BLaER1 treated with 17β-estradiol and CSF1 and Interleukin-3, amounts not matched to agents 10 nM and 100 nM (cell line): ENCODE measurements around the gene IMMP2L.

Experiments used
- H3K27ac ChIP-seq, 11 experiments: shearing (Covaris generic); formaldehyde crosslinking; 2 replicates each; pipeline ENCODE4 v1.8.1; 2022
- H3K27me3 ChIP-seq, 11 experiments: shearing (Covaris generic); formaldehyde crosslinking; 2 replicates each; pipeline ENCODE4 v1.8.1; 2022
- H3K36me3 ChIP-seq, 11 experiments: shearing (Covaris generic); formaldehyde crosslinking; 2 replicates each; pipeline ENCODE4 v1.8.1; 2022
- H3K4me1 ChIP-seq, 10 experiments: shearing (Covaris generic); formaldehyde crosslinking; 2 replicates each; pipeline ENCODE4 v1.8.1; 2022
- H3K4me2 ChIP-seq, 11 experiments: shearing (Covaris generic); formaldehyde crosslinking; 2 replicates each; pipeline ENCODE4 v1.8.1; 2022
- H3K4me3 ChIP-seq, 10 experiments: shearing (Covaris generic); formaldehyde crosslinking; 2 replicates each; pipeline ENCODE4 v1.8.1; 2022
- H3K9ac ChIP-seq, 11 experiments: shearing (Covaris generic); formaldehyde crosslinking; 2 replicates each; pipeline ENCODE4 v1.8.1; 2022
- H3K9me3 ChIP-seq, 11 experiments: shearing (Covaris generic); formaldehyde crosslinking; replicated peaks in 1 of 11; 2 replicates each; pipeline ENCODE4 v1.8.1; 2022
- H4K20me1 ChIP-seq, 11 experiments: shearing (Covaris generic); formaldehyde crosslinking; 2 replicates each; pipeline ENCODE4 v1.8.1; 2022
- Cebpa-rat ChIP-seq, 11 experiments: shearing (Covaris generic); IDR thresholded peaks; 2 replicates each; pipeline ENCODE4 v1.8.1; 2022

The IMMP2L gene

DNA sequence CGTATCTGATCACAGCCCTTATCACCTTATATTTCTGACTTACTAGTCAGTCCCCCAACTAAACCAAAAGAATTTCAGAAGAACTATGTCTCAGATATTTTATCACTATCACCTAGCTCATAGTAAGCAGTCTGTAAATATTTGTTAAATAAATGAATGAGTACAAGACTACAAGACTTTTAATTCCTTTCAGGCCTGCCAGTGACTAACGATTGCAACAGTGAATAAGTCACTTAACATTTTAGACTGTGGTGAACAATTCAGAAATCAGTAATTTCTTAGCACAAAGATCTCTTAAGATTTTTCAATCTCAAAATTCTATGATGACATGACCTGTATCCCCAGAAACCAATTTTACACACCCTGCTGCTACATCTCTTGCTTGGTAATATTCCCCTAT is 162.2 kb downstream of the IMMP2L start:
- Histone ChIP-seq H4K20me1 (no peaks in the 10 kb centered on the region), H3K4me3 (no peak overlapping the region), H3K9ac (no peak overlapping the region), H3K27ac (no peak overlapping the region), H3K4me2 (no peak overlapping the region), H3K9me3 (peaks cover 0 to 4% (median 0%) of the 10 kb centered on the region in 11 experiments; a peak in 2 of 22 replicates), H3K27me3 (no peaks in the 10 kb centered on the region), H3K36me3 (no peaks in the 10 kb centered on the region), H3K4me1 (no peaks in the 10 kb centered on the region)
- TF ChIP-seq Cebpa-rat (IDR thresholded peaks at IDR 0.05) = no peak

DNA sequence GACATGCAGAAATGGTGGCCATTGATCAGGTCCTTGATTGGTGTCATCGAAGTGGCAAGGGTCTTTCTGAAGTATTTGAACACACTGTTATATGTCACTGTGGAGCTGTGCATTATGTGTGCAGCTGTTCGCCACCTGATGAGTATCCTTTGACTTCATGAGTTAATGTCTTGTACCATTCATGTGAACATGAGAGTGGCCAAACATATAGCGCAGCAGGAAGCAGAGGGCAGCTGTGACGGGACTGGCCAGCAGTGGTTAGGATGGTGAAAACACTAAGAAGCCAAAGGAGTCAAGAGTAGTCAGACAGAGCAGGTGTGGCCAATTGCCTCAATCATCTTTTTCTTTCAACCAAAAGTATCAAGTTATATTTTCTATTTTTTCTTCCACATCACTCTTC is 167.4 kb downstream of the IMMP2L start:
- Histone ChIP-seq H3K36me3 (no peaks in the 10 kb centered on the region), H3K4me3 (no peak overlapping the region), H3K9ac (no peak overlapping the region), H3K27me3 (no peaks in the 10 kb centered on the region), H3K4me2 (no peak overlapping the region), H3K27ac (no peak overlapping the region), H3K4me1 (no peaks in the 10 kb centered on the region), H3K9me3 (peaks cover 0 to 4% (median 0%) of the 10 kb centered on the region in 11 experiments; a peak in 4 of 22 replicates), H4K20me1 (no peaks in the 10 kb centered on the region)
- TF ChIP-seq Cebpa-rat (IDR thresholded peaks at IDR 0.05) = no peak

DNA sequence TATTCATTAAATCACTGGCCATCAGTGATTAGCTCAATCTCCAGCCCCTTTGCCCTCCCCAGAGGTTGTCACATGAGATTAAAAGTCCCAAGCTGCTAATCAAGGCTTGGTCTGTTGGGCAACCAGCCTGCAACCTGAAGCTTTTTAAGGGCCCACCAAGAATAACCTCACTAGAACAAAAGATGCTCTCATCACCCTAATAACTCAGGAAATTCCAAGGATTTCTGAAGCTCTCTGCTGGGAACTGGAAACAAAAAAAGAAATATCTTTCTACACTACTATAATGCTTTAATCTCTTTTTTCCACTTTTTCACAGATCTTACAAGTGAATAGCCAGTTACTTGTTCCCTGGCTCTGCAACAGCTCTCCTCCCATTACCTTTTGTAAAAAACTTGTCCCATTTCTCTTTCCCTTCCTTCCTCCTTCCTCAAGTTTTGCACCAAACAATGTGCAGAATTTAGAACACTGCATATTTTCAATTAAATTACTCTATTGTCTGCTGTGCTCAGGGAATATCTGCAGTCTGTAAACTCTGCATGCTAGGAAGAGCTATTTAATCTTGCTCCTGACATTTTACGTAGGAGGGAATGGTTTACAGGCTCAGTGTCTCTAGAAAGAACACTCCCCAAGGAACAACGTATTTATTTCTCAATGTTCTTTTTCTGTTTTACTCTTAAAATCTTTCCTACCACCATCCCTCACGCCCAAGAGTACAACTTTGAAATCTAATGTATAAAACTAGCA is 169.1 kb downstream of the IMMP2L start:
- no peaks in the 10 kb centered on the region for H3K36me3 ChIP-seq
- H3K4me1 ChIP-seq = peaks cover 0 to 5% (median 0%) of the 10 kb centered on the region in 10 experiments; a peak in 1 of 20 replicates
- no peak overlapping the region for H3K27ac ChIP-seq
- H3K4me2 ChIP-seq = no peak overlapping the region
- H3K9ac ChIP-seq = no peak overlapping the region
- H3K4me3 ChIP-seq = no peak overlapping the region
- no peaks in the 10 kb centered on the region for H4K20me1 ChIP-seq
- no peak for TF ChIP-seq Cebpa-rat (IDR thresholded peaks at IDR 0.05)
- H3K9me3 ChIP-seq = peaks cover 0 to 8% (median 0%) of the 10 kb centered on the region in 11 experiments; a peak in 5 of 22 replicates
- H3K27me3 ChIP-seq = no peaks in the 10 kb centered on the region

DNA sequence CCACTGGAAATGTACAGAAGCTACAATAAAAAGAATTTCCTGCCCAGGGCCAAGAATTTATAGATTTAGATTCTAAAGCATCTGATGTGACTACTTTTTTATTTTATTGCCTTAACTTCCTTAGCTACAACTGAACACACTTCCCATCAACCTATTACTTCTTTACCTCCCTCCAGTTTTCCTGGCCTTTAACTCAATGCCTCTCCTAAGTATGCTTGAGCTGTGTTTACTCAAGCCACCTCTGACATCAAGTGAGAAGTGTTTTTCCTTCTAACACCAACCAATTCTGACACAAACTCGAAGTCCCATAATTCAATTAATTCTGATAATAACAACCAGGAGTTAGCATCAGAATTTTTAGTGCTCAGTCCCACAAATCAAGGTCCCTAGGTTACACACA is 170.0 kb downstream of the IMMP2L start:
- H3K4me2 ChIP-seq = no peak overlapping the region
- no peak overlapping the region for H3K27ac ChIP-seq
- peaks cover 0 to 5% (median 0%) of the 10 kb centered on the region in 10 experiments; a peak in 1 of 20 replicates for H3K4me1 ChIP-seq
- H3K36me3 ChIP-seq = no peaks in the 10 kb centered on the region
- no peaks in the 10 kb centered on the region for H4K20me1 ChIP-seq
- H3K9ac ChIP-seq = no peak overlapping the region
- H3K9me3 ChIP-seq = peaks cover 0 to 8% (median 0%) of the 10 kb centered on the region in 11 experiments; a peak in 5 of 22 replicates
- TF ChIP-seq Cebpa-rat (IDR thresholded peaks at IDR 0.05) = no peak
- no peak overlapping the region for H3K4me3 ChIP-seq
- no peaks in the 10 kb centered on the region for H3K27me3 ChIP-seq

DNA sequence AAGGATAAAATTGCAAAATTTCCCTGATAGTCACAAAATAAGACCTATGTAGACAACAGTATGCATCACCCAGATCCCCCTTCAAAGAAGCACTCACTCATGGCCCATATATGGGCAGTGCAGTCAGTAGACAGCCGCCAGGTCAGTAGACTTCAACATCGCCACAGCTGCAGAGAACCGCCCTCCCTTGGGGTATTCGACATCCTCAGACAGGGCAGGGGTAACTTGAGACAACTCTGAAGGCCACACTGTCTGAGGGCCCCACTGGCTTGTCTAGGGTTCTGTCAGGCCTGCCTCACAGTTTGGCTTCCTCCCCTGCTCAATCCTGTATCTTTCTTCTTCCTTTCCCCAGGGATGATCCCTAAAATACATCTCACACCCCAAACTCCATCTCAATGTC is 172.3 kb downstream of the IMMP2L start:
- Histone ChIP-seq H3K4me2 (no peak overlapping the region), H4K20me1 (no peaks in the 10 kb centered on the region), H3K9me3 (peaks cover 0 to 8% (median 0%) of the 10 kb centered on the region in 11 experiments; a peak in 5 of 22 replicates), H3K27ac (no peak overlapping the region), H3K9ac (no peak overlapping the region), H3K27me3 (no peaks in the 10 kb centered on the region), H3K4me3 (no peak overlapping the region), H3K4me1 (peaks cover 0 to 5% (median 0%) of the 10 kb centered on the region in 10 experiments; a peak in 1 of 20 replicates), H3K36me3 (no peaks in the 10 kb centered on the region)
- TF ChIP-seq Cebpa-rat (IDR thresholded peaks at IDR 0.05) = no peak

DNA sequence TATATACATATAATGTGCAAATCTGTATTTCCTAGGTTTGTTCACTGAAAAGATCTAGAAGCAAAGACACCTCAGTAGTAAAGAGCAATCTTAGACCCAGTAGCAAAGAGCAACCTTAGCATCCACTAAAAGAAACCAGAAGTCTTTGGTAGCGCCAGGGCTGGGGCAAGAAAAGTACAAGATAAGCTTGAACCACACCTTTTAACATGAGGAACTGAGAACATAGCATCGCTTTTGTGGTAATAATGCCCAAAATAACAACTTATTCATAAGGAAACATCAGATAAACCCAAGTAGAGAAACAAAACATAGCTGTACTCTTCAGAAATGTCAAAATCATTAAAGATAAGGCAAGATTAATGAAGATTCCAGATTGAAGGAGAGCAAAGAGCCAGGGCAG is 173.4 kb downstream of the IMMP2L start:
- Histone ChIP-seq H3K4me3 (no peak overlapping the region), H3K4me1 (peaks cover 0 to 5% (median 0%) of the 10 kb centered on the region in 10 experiments; a peak in 1 of 20 replicates), H3K27me3 (no peaks in the 10 kb centered on the region), H3K9ac (no peak overlapping the region), H3K9me3 (peaks cover 0 to 8% (median 0%) of the 10 kb centered on the region in 11 experiments; a peak in 5 of 22 replicates), H3K27ac (no peak overlapping the region), H3K36me3 (no peaks in the 10 kb centered on the region), H4K20me1 (no peaks in the 10 kb centered on the region), H3K4me2 (no peak overlapping the region)
- TF ChIP-seq Cebpa-rat (IDR thresholded peaks at IDR 0.05) = no peak

DNA sequence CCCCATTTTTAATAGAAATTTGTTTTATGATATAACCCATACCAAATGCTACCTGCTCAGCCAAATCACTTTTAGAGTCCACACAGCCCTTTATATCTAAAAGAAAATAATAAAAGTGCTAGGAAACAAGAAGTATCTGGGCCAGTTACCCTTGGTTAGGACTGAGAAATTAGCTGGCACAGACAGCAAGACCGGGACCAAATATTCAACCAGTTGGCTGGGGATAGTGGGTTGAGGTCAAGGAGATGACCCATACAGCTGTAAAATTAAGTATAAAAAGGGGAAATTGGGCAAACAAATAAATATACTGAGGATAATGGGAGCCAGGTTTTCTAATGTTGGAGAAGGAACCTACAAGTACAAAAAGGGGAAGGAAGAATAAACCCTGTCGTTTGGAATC is 174.3 kb downstream of the IMMP2L start:
- peaks cover 0 to 5% (median 0%) of the 10 kb centered on the region in 10 experiments; a peak in 1 of 20 replicates for H3K4me1 ChIP-seq
- H4K20me1 ChIP-seq = no peaks in the 10 kb centered on the region
- no peak overlapping the region for H3K4me2 ChIP-seq
- no peaks in the 10 kb centered on the region for H3K27me3 ChIP-seq
- H3K9me3 ChIP-seq = peaks cover 0 to 8% (median 0%) of the 10 kb centered on the region in 11 experiments; a peak in 5 of 22 replicates
- H3K36me3 ChIP-seq = no peaks in the 10 kb centered on the region
- H3K4me3 ChIP-seq = no peak overlapping the region
- H3K27ac ChIP-seq = no peak overlapping the region
- no peak for TF ChIP-seq Cebpa-rat (IDR thresholded peaks at IDR 0.05)
- H3K9ac ChIP-seq = no peak overlapping the region

DNA sequence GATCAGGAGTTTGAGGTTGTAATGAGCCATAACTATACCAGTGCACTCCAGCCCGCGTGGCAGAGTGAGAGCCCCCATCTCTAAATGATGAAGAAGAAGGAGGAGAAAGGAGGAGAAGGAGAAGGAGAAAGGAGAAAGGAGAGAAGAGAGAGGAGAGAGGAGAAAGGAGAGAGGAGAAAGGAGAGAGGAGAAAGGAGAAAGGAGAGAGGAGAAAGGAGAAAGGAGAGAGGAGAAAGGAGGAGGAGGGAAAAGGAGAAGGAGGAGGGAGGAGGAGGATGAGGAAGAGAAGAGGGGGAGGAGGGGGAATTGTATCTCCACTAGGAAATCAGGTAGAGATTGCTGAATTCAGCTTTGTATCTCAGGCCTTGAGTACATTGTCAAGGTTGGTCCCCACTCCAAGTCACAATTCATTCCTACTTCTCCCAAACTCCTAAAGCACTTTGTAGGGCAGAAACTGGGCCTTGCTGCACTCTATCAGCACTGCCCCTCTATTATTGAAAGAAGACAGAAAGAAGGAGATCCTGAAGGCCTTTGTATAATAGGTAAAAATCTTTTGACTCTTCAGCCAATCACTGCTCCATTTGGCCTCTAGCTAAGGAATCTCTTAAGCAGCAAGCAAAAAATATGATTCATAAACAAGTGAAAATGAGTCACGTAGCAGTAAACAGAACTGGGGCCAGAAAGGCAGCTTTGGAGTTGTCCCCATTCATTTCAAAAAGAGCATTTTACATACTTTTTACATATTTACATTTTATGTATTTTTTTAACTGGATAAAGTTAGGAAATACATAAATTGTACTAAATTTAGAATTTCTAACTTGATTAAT is 178.0 kb downstream of the IMMP2L start:
- H3K9ac ChIP-seq = no peak overlapping the region
- no peaks in the 10 kb centered on the region for H4K20me1 ChIP-seq
- peaks cover 0 to 5% (median 0%) of the 10 kb centered on the region in 10 experiments; a peak in 1 of 20 replicates for H3K4me1 ChIP-seq
- no peaks in the 10 kb centered on the region for H3K27me3 ChIP-seq
- H3K4me3 ChIP-seq = no peak overlapping the region
- H3K9me3 ChIP-seq = peaks cover 0 to 6% (median 0%) of the 10 kb centered on the region in 11 experiments; a peak in 4 of 22 replicates
- no peak for TF ChIP-seq Cebpa-rat (IDR thresholded peaks at IDR 0.05)
- no peaks in the 10 kb centered on the region for H3K36me3 ChIP-seq
- H3K27ac ChIP-seq = no peak overlapping the region
- H3K4me2 ChIP-seq = no peak overlapping the region

DNA sequence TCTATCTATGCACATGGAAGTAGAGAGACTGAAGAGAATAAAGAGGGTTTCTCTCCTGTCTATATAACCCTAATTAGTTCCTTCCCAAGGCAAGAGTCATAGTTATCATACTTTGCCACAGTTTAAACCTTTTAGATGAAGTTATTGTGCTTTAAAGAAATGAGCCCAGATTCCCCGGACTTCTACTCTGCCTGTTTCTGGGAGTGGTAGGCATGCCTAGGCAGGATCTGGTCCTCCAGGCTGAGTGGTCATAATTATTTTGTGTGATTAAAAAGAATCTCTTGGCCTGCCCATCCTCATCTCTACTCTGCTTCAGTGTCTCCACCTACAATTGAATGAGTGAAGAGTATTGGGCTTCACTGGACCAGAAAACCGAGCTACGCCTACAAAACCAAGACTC is 179.2 kb downstream of the IMMP2L start:
- Histone ChIP-seq H3K27me3 (no peaks in the 10 kb centered on the region), H3K27ac (no peak overlapping the region), H3K4me2 (no peak overlapping the region), H3K4me3 (no peak overlapping the region), H3K9me3 (no peaks in the 10 kb centered on the region; a peak in 1 of 22 replicates), H4K20me1 (no peaks in the 10 kb centered on the region), H3K4me1 (no peaks in the 10 kb centered on the region), H3K36me3 (no peaks in the 10 kb centered on the region), H3K9ac (no peak overlapping the region)
- no peak for TF ChIP-seq Cebpa-rat (IDR thresholded peaks at IDR 0.05)
